Fibroblast of lung (primary cell): Measurements from ENCODE around the gene DTX3. TPM values are rescaled to one million over a fixed set of nuclear protein-coding genes. Genes with fewer than 3 reads are reported as not detected.

Experiments
- DNase-seq, 2 donors: peaks; one replicate each; pipeline versions ENCODE4 v3.0.0 to v3.0.0-alpha.2; 2010; ENCODE audit warnings: low read depth in 2 of 2
- H2AFZ ChIP-seq: 2 replicates; pipeline ENCODE4 v1.5.1; 2012; ENCODE audit warnings: low read length, control low read depth, inconsistent platforms
- H3K27ac ChIP-seq: 2 replicates; pipeline ENCODE4 v1.5.1; 2011; ENCODE audit warnings: low read length, control low read depth; ENCODE audit not compliant: insufficient read depth
- H3K27me3 ChIP-seq: 2 replicates; pipeline ENCODE4 v1.5.1; 2011; ENCODE audit warnings: mild to moderate bottlenecking, low read length; ENCODE audit not compliant: control insufficient read depth, insufficient read depth
- H3K36me3 ChIP-seq: 2 replicates; pipeline ENCODE4 v1.5.1; 2011; ENCODE audit warnings: low read length; ENCODE audit not compliant: control insufficient read depth, insufficient read depth
- H3K4me1 ChIP-seq: 2 replicates; pipeline ENCODE4 v1.5.1; 2011; ENCODE audit warnings: low read length; ENCODE audit not compliant: control insufficient read depth, insufficient read depth; ENCODE audit errors: extremely low read depth
- H3K4me2 ChIP-seq: 2 replicates; pipeline ENCODE4 v1.5.1; 2011; ENCODE audit warnings: low read length, control low read depth; ENCODE audit not compliant: insufficient read depth; ENCODE audit errors: extremely low read depth
- H3K4me3 ChIP-seq, 4 experiments: fragments of 200-600 bp in 1 of 4; sonication (generic) in 1 of 4; replicated peaks in 1 of 4; 2 replicates each; pipeline ENCODE4 v1.5.1; 2011 to 2016; ENCODE audit warnings: low read length in 4 of 4, low read depth in 3 of 4, mild to moderate bottlenecking in 3 of 4, control low read depth in 2 of 4, inconsistent platforms in 1 of 4, mixed read lengths in 1 of 4; ENCODE audit not compliant: insufficient read depth in 1 of 4; ENCODE audit errors: control extremely low read depth in 1 of 4
- H3K79me2 ChIP-seq: 2 replicates; pipeline ENCODE4 v1.5.1; 2012; ENCODE audit warnings: mild to moderate bottlenecking, low read length, inconsistent platforms; ENCODE audit not compliant: control insufficient read depth, insufficient read depth
- H3K9ac ChIP-seq: 2 replicates; pipeline ENCODE4 v1.5.1; 2011; ENCODE audit warnings: mild to moderate bottlenecking, low read length, control low read depth; ENCODE audit not compliant: insufficient read depth
- H3K9me3 ChIP-seq: 2 replicates; pipeline ENCODE4 v1.5.1; 2012; ENCODE audit warnings: low read depth, low read length; ENCODE audit not compliant: control insufficient read depth, insufficient read depth
- H4K20me1 ChIP-seq: 2 replicates; pipeline ENCODE4 v1.5.1; 2011; ENCODE audit warnings: low read length; ENCODE audit not compliant: control insufficient read depth, insufficient read depth; ENCODE audit errors: extremely low read depth
- EZH2 ChIP-seq: IDR thresholded peaks from 2 replicates; pipeline ENCODE4 v1.5.1; 2012; ENCODE audit warnings: low read length, control low read depth, mild to moderate bottlenecking; ENCODE audit errors: missing control alignments
- polyA plus RNA-seq, 2 donors: library from polyadenylated mRNA; depleted of rRNA in 1 of 2; stranded (reverse) in 1 of 2; unstranded in 1 of 2; fragments of >200 nt; gene quantifications; 2 replicates each; pipeline ENCODE4 v1.2.1, GENCODE V29; 2011 to 2012; ENCODE audit warnings: missing spikeins in 1 of 2
- total RNA-seq: library from RNA; depleted of rRNA; stranded (reverse); fragments of >200 nt; gene quantifications from 2 replicates; pipeline ENCODE4 v1.2.1, GENCODE V29; 2014
- TF ChIP-seq, protein P1 (sequence below), 2 donors: IDR thresholded peaks in 1 of 2; conservative IDR thresholded peaks in 1 of 2; 1 replicate in 1 of 2; 2 replicates in 1 of 2; pipeline ENCODE4 v1.5.1; 2011 to 2012; ENCODE audit warnings: low read length in 2 of 2, control low read depth in 1 of 2, inconsistent platforms in 1 of 2, low read depth in 1 of 2, mild to moderate bottlenecking in 1 of 2

DTX3 gene
- total and polyA plus RNA-seq, 2 donors (not counting 1 experiment from before 2014, with no cell fraction given) = 12.1 to 30.4 TPM

DNA sequence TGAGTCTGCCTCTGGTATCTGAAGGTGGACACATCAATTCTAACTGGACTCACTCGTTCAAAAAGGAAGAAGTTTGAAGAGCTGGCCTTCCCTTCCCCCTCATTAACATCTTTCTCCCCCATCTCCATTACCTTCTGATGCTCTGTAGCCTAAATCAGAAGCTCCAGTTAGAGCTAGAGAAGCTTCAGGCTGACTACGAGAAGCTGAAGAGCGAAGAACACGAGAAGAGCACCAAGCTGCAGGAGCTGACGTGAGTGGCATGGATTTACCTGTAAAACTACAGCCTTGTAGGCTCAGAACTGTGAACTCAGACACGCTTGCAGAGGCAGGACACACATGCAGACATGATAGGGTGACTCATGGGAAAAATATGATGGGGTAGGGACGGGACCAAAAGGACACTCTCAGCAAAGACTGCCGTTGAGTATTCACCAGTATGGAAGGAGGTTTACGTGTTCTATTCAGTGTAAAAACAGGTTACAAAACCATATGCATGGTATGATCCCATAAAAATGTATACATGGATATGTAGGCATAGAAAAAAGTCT lies 27.9 kb upstream of the DTX3 start:
- Histone ChIP-seq H4K20me1 (no peaks in the 10 kb centered on the region), H3K27ac (no peak overlapping the region), H3K4me2 (no peak overlapping the region), H3K9me3 (no peaks in the 10 kb centered on the region), H3K36me3 (no peaks in the 10 kb centered on the region), H3K27me3 (no peaks in the 10 kb centered on the region), H3K4me3 (no peak overlapping the region), H3K79me2 (no peaks in the 10 kb centered on the region), H2AFZ (no peak overlapping the region), H3K4me1 (no peaks in the 10 kb centered on the region), H3K9ac (no peak overlapping the region)
- DNase-seq = no peak
- TF ChIP-seq, protein P1, sequence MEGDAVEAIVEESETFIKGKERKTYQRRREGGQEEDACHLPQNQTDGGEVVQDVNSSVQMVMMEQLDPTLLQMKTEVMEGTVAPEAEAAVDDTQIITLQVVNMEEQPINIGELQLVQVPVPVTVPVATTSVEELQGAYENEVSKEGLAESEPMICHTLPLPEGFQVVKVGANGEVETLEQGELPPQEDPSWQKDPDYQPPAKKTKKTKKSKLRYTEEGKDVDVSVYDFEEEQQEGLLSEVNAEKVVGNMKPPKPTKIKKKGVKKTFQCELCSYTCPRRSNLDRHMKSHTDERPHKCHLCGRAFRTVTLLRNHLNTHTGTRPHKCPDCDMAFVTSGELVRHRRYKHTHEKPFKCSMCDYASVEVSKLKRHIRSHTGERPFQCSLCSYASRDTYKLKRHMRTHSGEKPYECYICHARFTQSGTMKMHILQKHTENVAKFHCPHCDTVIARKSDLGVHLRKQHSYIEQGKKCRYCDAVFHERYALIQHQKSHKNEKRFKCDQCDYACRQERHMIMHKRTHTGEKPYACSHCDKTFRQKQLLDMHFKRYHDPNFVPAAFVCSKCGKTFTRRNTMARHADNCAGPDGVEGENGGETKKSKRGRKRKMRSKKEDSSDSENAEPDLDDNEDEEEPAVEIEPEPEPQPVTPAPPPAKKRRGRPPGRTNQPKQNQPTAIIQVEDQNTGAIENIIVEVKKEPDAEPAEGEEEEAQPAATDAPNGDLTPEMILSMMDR (conservative IDR thresholded peaks at IDR 0.05 in 1 of 2, IDR thresholded peaks at IDR 0.05 in 1 of 2; ENCODE audit: low read depth in 1 of 2, low read length in 2 of 2) = no peak
- no peak for TF ChIP-seq EZH2

DNA sequence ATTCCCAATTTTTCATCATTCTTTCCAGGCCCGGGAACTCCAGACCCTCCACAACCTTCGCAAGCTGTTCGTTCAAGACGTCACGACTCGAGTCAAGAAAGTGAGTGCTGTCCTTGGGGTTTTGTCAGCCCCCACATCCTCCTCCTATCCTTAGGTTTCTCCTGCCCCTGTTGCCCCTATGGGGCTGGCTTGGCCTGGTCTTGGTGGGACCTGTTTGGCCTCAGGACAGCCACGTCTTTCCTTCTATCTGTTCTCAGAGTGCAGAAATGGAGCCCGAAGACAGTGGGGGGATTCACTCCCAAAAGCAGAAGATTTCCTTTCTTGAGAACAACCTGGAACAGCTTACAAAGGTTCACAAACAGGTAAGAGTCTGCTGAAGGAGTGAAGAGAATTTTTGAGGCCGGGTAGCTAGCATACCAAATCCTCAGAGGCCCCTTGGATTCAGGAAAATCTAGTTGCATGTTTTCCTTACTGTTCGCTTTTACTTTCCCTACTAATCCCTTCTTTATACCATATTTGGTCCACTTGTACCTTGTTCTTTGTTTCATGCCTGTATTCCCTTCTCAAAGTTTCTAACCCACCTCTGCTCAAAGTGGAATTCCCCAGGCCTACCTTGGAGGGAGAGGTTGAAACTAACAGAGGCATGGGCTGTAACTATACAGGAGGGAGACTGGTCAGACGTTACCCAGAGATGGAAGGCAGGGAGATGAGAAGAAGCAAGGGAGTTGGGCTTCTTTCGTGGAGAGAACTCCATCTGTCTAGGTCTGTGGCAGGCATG lies 26.5 kb upstream of the DTX3 start:
- Histone ChIP-seq H3K27me3 (no peaks in the 10 kb centered on the region), H3K27ac (no peak overlapping the region), H3K79me2 (no peaks in the 10 kb centered on the region), H4K20me1 (no peaks in the 10 kb centered on the region), H3K4me1 (no peaks in the 10 kb centered on the region), H3K9me3 (no peaks in the 10 kb centered on the region), H3K4me2 (no peak overlapping the region), H3K36me3 (no peaks in the 10 kb centered on the region), H3K4me3 (no peak overlapping the region), H2AFZ (no peak overlapping the region), H3K9ac (no peak overlapping the region)
- DNase-seq = no peak
- TF ChIP-seq, protein P1 (conservative IDR thresholded peaks at IDR 0.05 in 1 of 2, IDR thresholded peaks at IDR 0.05 in 1 of 2; ENCODE audit: low read depth in 1 of 2, low read length in 2 of 2) = no peak
- no peak for TF ChIP-seq EZH2

DNA sequence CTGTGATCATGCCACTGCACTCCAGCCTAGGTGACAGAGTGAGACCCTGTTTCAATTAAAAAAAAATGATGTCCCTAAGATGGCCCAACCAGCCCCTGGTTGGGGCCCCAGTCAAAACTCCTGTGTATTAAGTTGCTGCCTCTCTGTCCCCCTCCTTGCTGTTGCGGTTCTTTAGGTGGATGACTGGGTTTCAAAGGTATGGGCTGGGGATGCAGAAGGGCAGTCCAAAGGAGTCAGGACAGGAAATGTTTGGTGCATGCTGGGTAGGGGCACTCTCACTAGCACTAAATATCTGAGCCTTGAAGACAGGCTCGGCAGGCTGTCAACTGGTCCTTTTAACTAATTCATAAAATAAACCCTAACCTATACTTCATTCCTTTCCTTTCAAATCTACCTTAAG lies 25.6 kb upstream of the DTX3 start:
- no peaks in the 10 kb centered on the region for H3K9me3 ChIP-seq
- no peak overlapping the region for H3K9ac ChIP-seq
- H4K20me1 ChIP-seq = no peaks in the 10 kb centered on the region
- no peaks in the 10 kb centered on the region for H3K27me3 ChIP-seq
- peak in 1 of 2 donors; percentile 9 for DNase-seq
- H3K4me2 ChIP-seq = no peak overlapping the region
- no peaks in the 10 kb centered on the region for H3K79me2 ChIP-seq
- TF ChIP-seq, protein P1 (conservative IDR thresholded peaks at IDR 0.05 in 1 of 2, IDR thresholded peaks at IDR 0.05 in 1 of 2; ENCODE audit: low read depth in 1 of 2, low read length in 2 of 2) = no peak
- no peak for TF ChIP-seq EZH2
- H3K36me3 ChIP-seq = no peaks in the 10 kb centered on the region
- H3K4me3 ChIP-seq = no peak overlapping the region
- H2AFZ ChIP-seq = no peak overlapping the region
- no peaks in the 10 kb centered on the region for H3K4me1 ChIP-seq
- H3K27ac ChIP-seq = no peak overlapping the region
